GM12878 (cell line): Measurements from ENCODE around the gene MLXIPL. TPM values are rescaled to one million over a fixed set of nuclear protein-coding genes. Genes with fewer than 3 reads are reported as not detected.

Source experiments
- ATAC-seq: fragments of 200-7000 bp; cut with Tn5 transposase; 3 replicates; pipeline ENCODE4 v1.9.1; 2020; ENCODE audit warnings: mild to moderate bottlenecking, moderate library complexity
- BruUV-seq: library from RNA; stranded (reverse); fragments of 400-500 nt; replicated peaks from 2 replicates; lab custom pipeline; 2021; lab: Mats Ljungman, UMichigan
- CTCF ChIA-PET: fragments of 300-600 bp; sonication (Branson Sonifier 250); formaldehyde crosslinking; extraction: SDS; loops from one replicate; lab custom pipeline; 2021; ENCODE audit warnings: inconsistent platforms; lab: Yijun Ruan, JAX
- POLR2A ChIA-PET: fragments of 350-600 bp; formaldehyde crosslinking; extraction: SDS; loops from one replicate; lab custom pipeline; 2021; ENCODE audit warnings: inconsistent platforms; lab: Charles Lee
- RAD21 ChIA-PET: fragments of 300-600 bp; sonication (Branson Sonifier 250); formaldehyde crosslinking; loops from one replicate; lab custom pipeline; 2023; ENCODE audit warnings: antibody characterized with exemption; ENCODE audit not compliant: unreplicated experiment; lab: Charles Lee
- SMC1A ChIA-PET: fragments of 300-600 bp; sonication (Branson Sonifier 250); formaldehyde crosslinking; loops from one replicate; lab custom pipeline; 2023; ENCODE audit not compliant: unreplicated experiment, uncharacterized antibody; lab: Charles Lee
- DNase-seq: peaks from one replicate; pipeline ENCODE4 v3.0.0-alpha.2; 2011; ENCODE audit warnings: low read depth, low spot score
- FAIRE-seq: peaks from 3 replicates; lab custom pipeline; 2011; peaks lifted over from hg19 to GRCh38; lab: Jason Lieb, UNC
- H2AFZ ChIP-seq: 2 replicates; pipeline ENCODE4 v1.6.0; 2011; ENCODE audit warnings: low read depth, low read length, control low read depth; ENCODE audit not compliant: control insufficient read depth
- H3K27ac ChIP-seq: 2 replicates; pipeline ENCODE4 v1.5.1; 2011; ENCODE audit warnings: control low read depth; ENCODE audit not compliant: control insufficient read depth, insufficient read depth
- H3K27me3 ChIP-seq, 2 experiments: replicated peaks in 1 of 2; 2 replicates each; pipeline versions ENCODE4 v1.6.0 to v1.6.1; 2011; ENCODE audit warnings: low read length in 1 of 2; ENCODE audit not compliant: control insufficient read depth in 2 of 2, insufficient read depth in 2 of 2
- H3K36me3 ChIP-seq, 2 experiments: 2 replicates each; pipeline ENCODE4 v1.5.1; 2011; ENCODE audit warnings: low read length in 1 of 2; ENCODE audit not compliant: control insufficient read depth in 2 of 2, insufficient read depth in 2 of 2
- H3K4me1 ChIP-seq: 2 replicates; pipeline ENCODE4 v1.6.1; 2011; ENCODE audit warnings: mild to moderate bottlenecking, low read length, moderate library complexity, mixed read lengths; ENCODE audit not compliant: control insufficient read depth, insufficient read depth
- H3K4me2 ChIP-seq: 2 replicates; pipeline ENCODE4 v1.6.0; 2011; ENCODE audit warnings: control low read depth; ENCODE audit not compliant: control insufficient read depth, insufficient read depth
- H3K4me3 ChIP-seq: fragments of 200-600 bp; sonication (generic); 2 replicates; pipeline ENCODE4 v1.5.1; 2016
- H3K79me2 ChIP-seq: 2 replicates; pipeline ENCODE4 v1.6.0; 2011; ENCODE audit warnings: low read length; ENCODE audit not compliant: control insufficient read depth, insufficient read depth
- H3K9ac ChIP-seq: 2 replicates; pipeline ENCODE4 v1.8.0; 2011; ENCODE audit warnings: low read length, control low read depth, mixed read lengths; ENCODE audit not compliant: control insufficient read depth, insufficient read depth
- H3K9me3 ChIP-seq: replicated peaks from 3 replicates; pipeline ENCODE4 v1.5.1; 2011; ENCODE audit warnings: mild to moderate bottlenecking, low read length; ENCODE audit not compliant: control insufficient read depth, insufficient read depth
- H4K20me1 ChIP-seq: 2 replicates; pipeline ENCODE4 v1.6.0; 2011; ENCODE audit not compliant: control insufficient read depth, insufficient read depth
- BCL3 ChIP-seq: IDR thresholded peaks from 2 replicates; pipeline ENCODE4 v1.6.1; 2011; ENCODE audit warnings: borderline replicate concordance, low read depth, mild to moderate bottlenecking, moderate library complexity, low read length; ENCODE audit not compliant: insufficient read depth, poor library complexity, severe bottlenecking
- CBX5 ChIP-seq: sonication (generic); IDR thresholded peaks from 2 replicates; pipeline ENCODE4 v1.6.1; 2016; ENCODE audit warnings: low read depth, moderate library complexity, mild to moderate bottlenecking, inconsistent platforms
- DPF2 ChIP-seq: fragments of 450-650 bp; IDR thresholded peaks from 2 replicates; pipeline ENCODE4 v1.6.1; 2017; ENCODE audit warnings: mild to moderate bottlenecking
- FOXM1 ChIP-seq: IDR thresholded peaks from 2 replicates; pipeline ENCODE4 v1.6.1; 2012; ENCODE audit warnings: low read depth, mild to moderate bottlenecking, inconsistent platforms, low read length, moderate library complexity
- GABPA ChIP-seq: IDR thresholded peaks from 2 replicates; pipeline ENCODE4 v1.6.1; 2014; ENCODE audit warnings: antibody characterized with exemption, low read depth, mild to moderate bottlenecking, inconsistent platforms
- HDAC2 ChIP-seq: fragments of 200-600 bp; sonication (generic); IDR thresholded peaks from 2 replicates; pipeline ENCODE4 v1.6.1; 2017
- JUNB ChIP-seq: IDR thresholded peaks from 2 replicates; pipeline ENCODE4 v1.6.1; 2016; ENCODE audit warnings: antibody characterized with exemption, mild to moderate bottlenecking
- MLLT1 ChIP-seq: fragments of 450-650 bp; IDR thresholded peaks from 2 replicates; pipeline ENCODE4 v1.6.1; 2016; ENCODE audit warnings: mild to moderate bottlenecking
- MTA2 ChIP-seq: fragments of 450-650 bp; IDR thresholded peaks from 2 replicates; pipeline ENCODE4 v1.6.1; 2016; ENCODE audit warnings: low read depth, mild to moderate bottlenecking, moderate library complexity
- NR2F1 ChIP-seq: fragments of 450-650 bp; conservative IDR thresholded peaks from 2 replicates; pipeline ENCODE4 v1.6.1; 2017; ENCODE audit warnings: mild to moderate bottlenecking
- PKNOX1 ChIP-seq: fragments of 450-650 bp; IDR thresholded peaks from 2 replicates; pipeline ENCODE4 v1.6.1; 2016; ENCODE audit warnings: mild to moderate bottlenecking
- RAD51 ChIP-seq: fragments of 450-650 bp; IDR thresholded peaks from 2 replicates; pipeline ENCODE4 v1.6.1; 2016; ENCODE audit warnings: moderate library complexity, mild to moderate bottlenecking, inconsistent platforms
- SREBF2 ChIP-seq: IDR thresholded peaks from 2 replicates; pipeline ENCODE4 v1.6.1; 2012; ENCODE audit warnings: mild to moderate bottlenecking, low read length
- TCF7 ChIP-seq: IDR thresholded peaks from 2 replicates; pipeline ENCODE4 v1.6.1; 2014; ENCODE audit warnings: antibody characterized with exemption, borderline replicate concordance
- ZBTB11 ChIP-seq: fragments of 450-650 bp; formaldehyde crosslinking; IDR thresholded peaks from 2 replicates; pipeline ENCODE4 v1.5.0; 2022; ENCODE audit warnings: mild to moderate bottlenecking, missing genetic modification characterization
- ZNF384 ChIP-seq: IDR thresholded peaks from 2 replicates; pipeline ENCODE4 v1.6.1; 2012; ENCODE audit warnings: low read depth, mild to moderate bottlenecking, low read length, improper control_type of control experiment, borderline replicate concordance
- WGBS: methylation state at CpG from one replicate; pipeline ENCODE4 v1.1.6; 2016; ENCODE audit warnings: low lambda C conversion rate; ENCODE audit not compliant: insufficient replicate concordance, insufficient coverage; ENCODE audit errors: missing lambda C conversion rate; 5-methylcytosine and 5-hydroxymethylcytosine counted together
- in situ Hi-C: fragments of 300-500 bp; cut with MboI; formaldehyde crosslinking; loops from 9 replicates; pipeline ENCODE4 v1.14.3; 2018; ENCODE audit warnings: mixed read lengths
- intact Hi-C: fragments of 100-400 bp; cut with micrococcal nuclease; formaldehyde crosslinking; loops from one replicate; pipeline ENCODE4 v1.14.2; 2022; ENCODE audit not compliant: unreplicated experiment
- polyA plus RNA-seq, 11 experiments: library from polyadenylated mRNA; depleted of rRNA in 4 of 11; unstranded in 6 of 11; stranded (reverse) in 5 of 11; fragments of >200 nt; fragmentation: Nextera tagmentation in 4 of 11; fragmentation: Illumina TruSeq in 1 of 11; extraction: Ambion mirVana in 4 of 11; extraction: Trizol in 1 of 11; gene quantifications; 1 replicate in 1 of 11; 2 replicates in 10 of 11; pipeline versions ENCODE4 v1.2.1 to v1.2.3, GENCODE V29; 2011 to 2016; ENCODE audit warnings: inconsistent platforms in 2 of 11, missing spikeins in 2 of 11, low read depth in 1 of 11
- total RNA-seq, 4 experiments: library from RNA; depleted of rRNA in 3 of 4; stranded (reverse); fragments of >200 nt in 3 of 4; fragmentation: Illumina TruSeq in 1 of 4; extraction: Trizol in 1 of 4; gene quantifications; 2 replicates each; pipeline versions ENCODE4 v1.2.1 to v1.2.3, GENCODE V29; 2013 to 2021

MLXIPL gene
- total and polyA plus RNA-seq, 10 of the 15 experiments (the other 5 are each of a cell fraction or from before 2014, with no cell fraction given): 0.21 TPM; not detected in 9

DNA sequence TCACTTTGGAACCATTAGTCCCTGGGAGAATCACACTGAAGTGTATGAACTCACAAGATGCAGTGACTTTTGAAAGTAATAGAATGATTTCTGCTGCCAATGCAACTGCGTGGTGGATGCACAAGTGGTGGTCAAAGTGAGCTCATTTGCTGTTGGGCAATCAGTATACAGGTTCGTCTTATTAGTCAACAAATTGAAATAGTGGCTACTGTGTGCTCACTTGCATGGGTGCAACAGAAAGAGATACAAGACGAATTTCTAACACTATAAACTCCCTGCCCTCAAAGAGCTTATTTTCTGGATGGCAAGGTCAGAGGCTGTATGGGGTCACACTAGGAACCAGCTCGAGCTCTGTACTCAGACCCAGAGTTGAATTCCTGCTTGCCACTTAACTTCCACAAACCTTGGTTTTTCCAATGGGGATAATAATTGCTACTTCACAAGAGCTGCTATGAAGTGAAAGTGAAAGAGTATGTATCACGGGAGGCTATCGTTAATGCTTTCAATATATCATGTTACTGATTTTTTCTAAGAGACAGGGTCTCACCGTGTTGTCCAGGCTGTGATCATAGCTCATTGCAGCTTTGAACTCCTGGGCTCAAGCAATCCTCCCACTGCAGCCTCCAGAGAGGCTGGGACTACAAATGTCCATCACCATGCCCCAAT is 58.5 kb downstream of the MLXIPL start:
- no peaks in the 10 kb centered on the region for H3K27me3 ChIP-seq
- intact Hi-C loops: no loop called here
- TF ChIP-seq TCF7 (no peak), NR2F1 (no peak), MTA2 (no peak), MLLT1 (no peak), CBX5 (no peak), HDAC2 (no peak), ZNF384 (no peak), GABPA (no peak), DPF2 (no peak), RAD51 (no peak), SREBF2 (no peak), JUNB (no peak), FOXM1 (no peak), PKNOX1 (no peak), BCL3 (no peak), ZBTB11 (CRISPR knock-in tag) (no peak)
- TF ChIP-seq, all 136 proteins: peak for 0
- Histone ChIP-seq H3K79me2 (no peaks in the 10 kb centered on the region), H3K27ac (no peak overlapping the region), H2AFZ (peak overlapping the region; percentile 35), H3K4me3 (peak overlapping the region; percentile 10; the same call in 1 of the 2 replicates), H4K20me1 (no peaks in the 10 kb centered on the region), H3K4me1 (no peaks in the 10 kb centered on the region), H3K9ac (no peak overlapping the region), H3K4me2 (peak overlapping the region; percentile 46), H3K9me3 (no peaks in the 10 kb centered on the region), H3K36me3 (peaks cover 3 to 6% of the 10 kb centered on the region in 2 experiments; a peak in 3 of 4 replicates)
- no peak for FAIRE-seq
- 15% methylated on average over 7 of the region's 7 CpGs for WGBS
- BruUV-seq: no TSS peak
- ChIA-PET RAD21 (interaction anchor here (0.6 to 1.1 kb wide), 2 partner anchors 43 to 391 kb away, joined by 3 read pairs; partner anchors contain the start of gene BAZ1B), POLR2A (interaction anchor here (0.6 to 1.7 kb wide), 3 partner anchors 9 to 43 kb away, joined by 4 to 8 read pairs (median 6); partner anchors contain the start of genes BAZ1B and TBL2), CTCF (interaction anchor here (1.2 to 1.3 kb wide), 2 partner anchors 40 to 114 kb away, joined by 3 read pairs; no protein-coding TSS in a partner anchor), SMC1A (interaction anchor here (0.8 to 1.8 kb wide), 5 partner anchors 9 to 46 kb away, joined by 3 to 4 read pairs (median 3); partner anchors contain the start of genes BCL7B and TBL2)
- in situ Hi-C loops: no loop called here
- ATAC-seq: no peak
- DNase-seq: no peak
